GM18909 (cell line): Measurements from ENCODE around the gene IQCC.

Experiments
- ATAC-seq: cut with Tn5 transposase; IDR thresholded peaks from one replicate; pipeline ENCODE4 v1.9.1; 2021; ENCODE audit warnings: mild to moderate bottlenecking; ENCODE audit not compliant: unreplicated experiment, poor library complexity

Gene IQCC

DNA sequence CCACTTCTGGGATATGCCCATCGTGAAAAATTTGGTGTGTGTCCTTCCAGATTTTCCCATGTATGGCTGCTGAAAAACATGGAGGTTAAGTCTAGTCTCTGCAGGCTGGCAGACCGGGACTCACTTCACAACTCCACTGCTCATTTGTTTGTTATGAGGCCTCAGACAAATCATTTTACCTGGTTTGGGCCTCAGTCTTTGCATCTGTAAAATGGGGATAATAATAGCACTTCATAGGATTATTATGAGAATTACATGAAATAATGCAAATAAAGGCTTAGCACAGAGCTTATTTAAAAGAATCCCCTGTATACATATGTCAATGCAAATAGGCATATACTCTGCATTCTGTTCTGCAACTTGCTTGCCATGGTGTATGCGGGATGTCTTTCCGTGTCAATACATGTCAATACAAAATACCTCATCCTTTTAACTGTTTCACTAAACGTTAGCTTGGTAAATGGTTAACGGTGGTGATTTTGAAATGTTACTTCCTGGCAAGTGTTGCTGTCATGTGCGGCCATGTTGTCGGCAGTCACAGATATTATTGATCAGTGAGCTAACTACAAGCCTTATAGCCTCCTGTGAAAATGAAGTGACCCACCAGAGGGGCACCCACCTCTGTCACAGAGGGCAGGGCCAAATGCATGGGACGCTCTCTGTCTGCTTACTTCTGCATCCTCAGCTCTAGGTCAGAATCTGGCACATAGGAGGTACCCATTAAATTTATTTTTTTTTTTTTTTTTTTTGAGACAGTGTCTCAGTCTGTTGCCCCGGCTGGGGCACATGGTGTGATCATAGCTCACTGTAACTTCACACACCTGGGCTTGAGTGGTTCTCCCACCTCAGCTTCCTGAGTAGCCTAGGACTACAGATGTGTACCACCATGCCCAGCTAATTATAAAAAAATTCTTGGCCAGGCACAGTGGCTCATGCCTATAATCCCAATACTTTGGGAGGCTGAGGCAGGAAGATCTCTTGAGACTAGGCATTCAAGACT lies 49.9 kb downstream of the IQCC start:
- ATAC-seq: no peak

DNA sequence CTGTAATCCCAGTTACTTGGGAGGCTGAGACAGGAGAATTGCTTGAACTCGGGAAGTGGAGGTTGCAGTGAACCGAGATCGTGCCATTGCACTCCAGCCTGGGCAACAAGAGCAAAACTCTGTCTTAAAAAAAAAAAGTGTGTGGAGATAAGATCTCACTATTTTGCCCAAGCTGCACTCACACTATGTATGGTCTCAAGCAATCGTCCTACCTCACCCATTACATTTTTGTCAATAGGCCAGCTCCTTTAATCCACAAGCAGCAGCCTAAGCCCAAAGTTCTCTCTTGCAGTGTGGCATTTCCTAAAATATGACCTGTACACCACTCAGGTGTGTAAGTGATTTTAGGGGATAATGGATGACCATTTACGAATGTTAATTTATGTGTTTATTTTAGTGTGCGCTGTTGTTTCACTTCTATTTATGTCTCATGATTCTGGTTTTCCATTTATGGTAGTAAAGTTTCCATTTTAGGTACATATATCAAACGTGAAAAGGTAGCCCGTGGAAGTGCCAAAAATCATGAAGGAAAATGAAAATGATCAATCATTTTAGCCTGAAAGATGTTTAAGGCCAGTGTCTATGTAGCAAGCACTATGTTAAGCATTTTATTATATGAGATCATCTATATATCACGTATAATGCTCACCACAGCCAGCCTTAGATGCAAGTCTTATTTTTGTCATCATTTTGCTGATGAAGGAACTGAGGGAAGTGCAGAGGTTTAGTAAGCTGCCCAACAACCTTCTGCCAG lies 51.2 kb downstream of the IQCC start:
- no peak for ATAC-seq

DNA sequence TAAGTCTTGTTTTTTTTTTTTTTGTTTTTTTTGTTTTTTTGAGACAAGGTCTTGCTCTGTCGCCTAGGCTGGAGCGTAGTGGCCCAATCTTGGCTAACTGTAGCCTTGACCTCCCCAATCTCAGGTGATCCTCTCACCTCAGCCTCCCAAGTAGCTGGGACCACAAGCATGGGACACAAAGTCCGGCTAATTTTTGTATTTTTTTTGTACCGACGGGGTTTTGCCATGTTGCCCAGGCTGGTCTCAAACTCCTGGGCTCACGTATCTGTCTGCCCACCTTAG lies 51.7 kb downstream of the IQCC start:
- no peak for ATAC-seq
